ENCODE data around the gene RET.

The RET gene

GRCh38 chr10:43172645-43173044 is 95.8 kb downstream of the RET start:
- Histone ChIP-seq H2BK120ac (ENCODE audit: low read depth, low read length) (no peak overlapping the region), H3K79me2 (ENCODE audit: control insufficient read depth, insufficient read depth, low read length) (no peaks in the 10 kb centered on the region), H3K9ac (ENCODE audit: low read length) (no peak overlapping the region), H3K27ac (ENCODE audit: low read depth, low read length) (no peak overlapping the region), H2BK5ac (ENCODE audit: low read length) (no peak overlapping the region), H2BK15ac (replicated peaks; ENCODE audit: low read depth) (no peak overlapping the region), H3K36me3 (ENCODE audit: control insufficient read depth, insufficient read depth, low read length) (no peaks in the 10 kb centered on the region), H3K79me1 (ENCODE audit: low read length) (no peaks in the 10 kb centered on the region), H2AK5ac (ENCODE audit: low read length) (no peak overlapping the region), H3K4me3 (ENCODE audit: low read length) (no peak overlapping the region), H3K27me3 (ENCODE audit: insufficient read depth, low read length, poor library complexity) (no peaks in the 10 kb centered on the region), H3K4me1 (ENCODE audit: control insufficient read depth, low read depth, low read length) (no peaks in the 10 kb centered on the region), H3K4me2 (ENCODE audit: low read length) (no peak overlapping the region), H4K5ac (ENCODE audit: low read length) (no peak overlapping the region), H3K4ac (ENCODE audit: low read depth, low read length) (no peak overlapping the region), H3K23ac (ENCODE audit: low read length) (no peak overlapping the region), H4K8ac (ENCODE audit: low read depth, low read length) (no peak overlapping the region), H3K56ac (ENCODE audit: low read length) (no peak overlapping the region), H3K18ac (ENCODE audit: low read length) (no peak overlapping the region)
- DNase-seq = no peak
- WGBS (ENCODE audit: extremely low coverage, insufficient coverage, low lambda C conversion rate) = no CpG with 5 or more reads among the region's 5 CpGs

GRCh38 chr10:43173120-43173519 is 96.3 kb downstream of the RET start:
- H2AK5ac ChIP-seq (ENCODE audit: low read length) = no peak overlapping the region
- no peak overlapping the region for H2BK15ac ChIP-seq (replicated peaks; ENCODE audit: low read depth)
- H3K27ac ChIP-seq (ENCODE audit: low read depth, low read length) = no peak overlapping the region
- H3K36me3 ChIP-seq (ENCODE audit: control insufficient read depth, insufficient read depth, low read length) = no peaks in the 10 kb centered on the region
- no peak overlapping the region for H3K56ac ChIP-seq (ENCODE audit: low read length)
- H2BK120ac ChIP-seq (ENCODE audit: low read depth, low read length) = no peak overlapping the region
- no peaks in the 10 kb centered on the region for H3K4me1 ChIP-seq (ENCODE audit: control insufficient read depth, low read depth, low read length)
- H4K5ac ChIP-seq (ENCODE audit: low read length) = no peak overlapping the region
- no peaks in the 10 kb centered on the region for H3K79me1 ChIP-seq (ENCODE audit: low read length)
- no peak overlapping the region for H2BK5ac ChIP-seq (ENCODE audit: low read length)
- peak; percentile 59 for DNase-seq
- H4K8ac ChIP-seq (ENCODE audit: low read depth, low read length) = no peak overlapping the region
- no peaks in the 10 kb centered on the region for H3K79me2 ChIP-seq (ENCODE audit: control insufficient read depth, insufficient read depth, low read length)
- H3K23ac ChIP-seq (ENCODE audit: low read length) = no peak overlapping the region
- H3K18ac ChIP-seq (ENCODE audit: low read length) = no peak overlapping the region
- no peak overlapping the region for H3K4me3 ChIP-seq (ENCODE audit: low read length)
- H3K9ac ChIP-seq (ENCODE audit: low read length) = no peak overlapping the region
- whole genome bisulfite sequencing (ENCODE audit: extremely low coverage, insufficient coverage, low lambda C conversion rate) = no CpG with 5 or more reads among the region's 1 CpG
- no peak overlapping the region for H3K4ac ChIP-seq (ENCODE audit: low read depth, low read length)
- no peaks in the 10 kb centered on the region for H3K27me3 ChIP-seq (ENCODE audit: insufficient read depth, low read length, poor library complexity)
- H3K4me2 ChIP-seq (ENCODE audit: low read length) = no peak overlapping the region

- DNase-seq = no peak
- no peaks in the 10 kb centered on the region for H3K27me3 ChIP-seq (ENCODE audit: insufficient read depth, low read length, poor library complexity)
- H3K4me3 ChIP-seq (ENCODE audit: low read length) = no peak overlapping the region
- H3K4me1 ChIP-seq (ENCODE audit: control insufficient read depth, low read depth, low read length) = no peaks in the 10 kb centered on the region
- H3K36me3 ChIP-seq (ENCODE audit: control insufficient read depth, insufficient read depth, low read length) = no peaks in the 10 kb centered on the region
- H2BK15ac ChIP-seq (replicated peaks; ENCODE audit: low read depth) = no peak overlapping the region
- H4K5ac ChIP-seq (ENCODE audit: low read length) = no peak overlapping the region
- H2BK5ac ChIP-seq (ENCODE audit: low read length) = no peak overlapping the region
- H2AK5ac ChIP-seq (ENCODE audit: low read length) = no peak overlapping the region
- no peak overlapping the region for H2BK120ac ChIP-seq (ENCODE audit: low read depth, low read length)
- H3K4me2 ChIP-seq (ENCODE audit: low read length) = no peak overlapping the region
- H3K56ac ChIP-seq (ENCODE audit: low read length) = no peak overlapping the region
- H3K79me1 ChIP-seq (ENCODE audit: low read length) = no peaks in the 10 kb centered on the region
- H4K8ac ChIP-seq (ENCODE audit: low read depth, low read length) = no peak overlapping the region
- WGBS (ENCODE audit: extremely low coverage, insufficient coverage, low lambda C conversion rate) = no CpG with 5 or more reads among the region's 6 CpGs
- H3K18ac ChIP-seq (ENCODE audit: low read length) = no peak overlapping the region
- no peaks in the 10 kb centered on the region for H3K79me2 ChIP-seq (ENCODE audit: control insufficient read depth, insufficient read depth, low read length)
- no peak overlapping the region for H3K27ac ChIP-seq (ENCODE audit: low read depth, low read length)
- no peak overlapping the region for H3K23ac ChIP-seq (ENCODE audit: low read length)
- H3K9ac ChIP-seq (ENCODE audit: low read length) = no peak overlapping the region
- no peak overlapping the region for H3K4ac ChIP-seq (ENCODE audit: low read depth, low read length)
Observed at GRCh38 chr10:43174969-43175368, 98.1 kb downstream of the RET start.

GRCh38 chr10:43176271-43176670 is 99.4 kb downstream of the RET start:
- no peak overlapping the region for H3K27ac ChIP-seq (ENCODE audit: low read depth, low read length)
- no peaks in the 10 kb centered on the region for H3K27me3 ChIP-seq (ENCODE audit: insufficient read depth, low read length, poor library complexity)
- no peak overlapping the region for H3K9ac ChIP-seq (ENCODE audit: low read length)
- no peak overlapping the region for H3K56ac ChIP-seq (ENCODE audit: low read length)
- no peak overlapping the region for H3K4me3 ChIP-seq (ENCODE audit: low read length)
- no peak overlapping the region for H4K8ac ChIP-seq (ENCODE audit: low read depth, low read length)
- H3K79me2 ChIP-seq (ENCODE audit: control insufficient read depth, insufficient read depth, low read length) = no peaks in the 10 kb centered on the region
- no peak overlapping the region for H3K4me2 ChIP-seq (ENCODE audit: low read length)
- H3K4ac ChIP-seq (ENCODE audit: low read depth, low read length) = no peak overlapping the region
- no peaks in the 10 kb centered on the region for H3K4me1 ChIP-seq (ENCODE audit: control insufficient read depth, low read depth, low read length)
- no CpG with 5 or more reads among the region's 3 CpGs for WGBS (ENCODE audit: extremely low coverage, insufficient coverage, low lambda C conversion rate)
- H3K23ac ChIP-seq (ENCODE audit: low read length) = no peak overlapping the region
- H3K36me3 ChIP-seq (ENCODE audit: control insufficient read depth, insufficient read depth, low read length) = no peaks in the 10 kb centered on the region
- H3K79me1 ChIP-seq (ENCODE audit: low read length) = no peaks in the 10 kb centered on the region
- H2AK5ac ChIP-seq (ENCODE audit: low read length) = no peak overlapping the region
- H4K5ac ChIP-seq (ENCODE audit: low read length) = no peak overlapping the region
- DNase-seq = no peak
- H2BK15ac ChIP-seq (replicated peaks; ENCODE audit: low read depth) = no peak overlapping the region
- H3K18ac ChIP-seq (ENCODE audit: low read length) = no peak overlapping the region
- no peak overlapping the region for H2BK5ac ChIP-seq (ENCODE audit: low read length)
- no peak overlapping the region for H2BK120ac ChIP-seq (ENCODE audit: low read depth, low read length)

GRCh38 chr10:43177595-43177994 is 100.7 kb downstream of the RET start:
- Histone ChIP-seq H2BK15ac (replicated peaks; ENCODE audit: low read depth) (no peak overlapping the region), H3K9ac (ENCODE audit: low read length) (no peak overlapping the region), H3K36me3 (ENCODE audit: control insufficient read depth, insufficient read depth, low read length) (no peaks in the 10 kb centered on the region), H3K79me1 (ENCODE audit: low read length) (no peaks in the 10 kb centered on the region), H3K79me2 (ENCODE audit: control insufficient read depth, insufficient read depth, low read length) (no peaks in the 10 kb centered on the region), H3K27me3 (ENCODE audit: insufficient read depth, low read length, poor library complexity) (no peaks in the 10 kb centered on the region), H3K4me3 (ENCODE audit: low read length) (no peak overlapping the region), H4K5ac (ENCODE audit: low read length) (no peak overlapping the region), H3K4ac (ENCODE audit: low read depth, low read length) (no peak overlapping the region), H3K4me1 (ENCODE audit: control insufficient read depth, low read depth, low read length) (no peaks in the 10 kb centered on the region), H3K27ac (ENCODE audit: low read depth, low read length) (no peak overlapping the region), H2BK5ac (ENCODE audit: low read length) (no peak overlapping the region), H3K56ac (ENCODE audit: low read length) (no peak overlapping the region), H3K23ac (ENCODE audit: low read length) (no peak overlapping the region), H2BK120ac (ENCODE audit: low read depth, low read length) (no peak overlapping the region), H3K4me2 (ENCODE audit: low read length) (no peak overlapping the region), H3K18ac (ENCODE audit: low read length) (no peak overlapping the region), H2AK5ac (ENCODE audit: low read length) (no peak overlapping the region), H4K8ac (ENCODE audit: low read depth, low read length) (no peak overlapping the region)
- no peak for DNase-seq
- no CpG with 5 or more reads among the region's 1 CpG for WGBS (ENCODE audit: extremely low coverage, insufficient coverage, low lambda C conversion rate)
